ENCODE data around the gene EPB42. TPM values are rescaled to one million over a fixed set of nuclear protein-coding genes. Genes with fewer than 3 reads are reported as not detected.
"Not testable (repeated sequence)": the region's sequence is repeated elsewhere in the genome, so short reads cannot be mapped to it uniquely, and the experiment has no call there.

Gene EPB42
- total RNA-seq, 2 experiments from 2014 or later, result not detected

DNA sequence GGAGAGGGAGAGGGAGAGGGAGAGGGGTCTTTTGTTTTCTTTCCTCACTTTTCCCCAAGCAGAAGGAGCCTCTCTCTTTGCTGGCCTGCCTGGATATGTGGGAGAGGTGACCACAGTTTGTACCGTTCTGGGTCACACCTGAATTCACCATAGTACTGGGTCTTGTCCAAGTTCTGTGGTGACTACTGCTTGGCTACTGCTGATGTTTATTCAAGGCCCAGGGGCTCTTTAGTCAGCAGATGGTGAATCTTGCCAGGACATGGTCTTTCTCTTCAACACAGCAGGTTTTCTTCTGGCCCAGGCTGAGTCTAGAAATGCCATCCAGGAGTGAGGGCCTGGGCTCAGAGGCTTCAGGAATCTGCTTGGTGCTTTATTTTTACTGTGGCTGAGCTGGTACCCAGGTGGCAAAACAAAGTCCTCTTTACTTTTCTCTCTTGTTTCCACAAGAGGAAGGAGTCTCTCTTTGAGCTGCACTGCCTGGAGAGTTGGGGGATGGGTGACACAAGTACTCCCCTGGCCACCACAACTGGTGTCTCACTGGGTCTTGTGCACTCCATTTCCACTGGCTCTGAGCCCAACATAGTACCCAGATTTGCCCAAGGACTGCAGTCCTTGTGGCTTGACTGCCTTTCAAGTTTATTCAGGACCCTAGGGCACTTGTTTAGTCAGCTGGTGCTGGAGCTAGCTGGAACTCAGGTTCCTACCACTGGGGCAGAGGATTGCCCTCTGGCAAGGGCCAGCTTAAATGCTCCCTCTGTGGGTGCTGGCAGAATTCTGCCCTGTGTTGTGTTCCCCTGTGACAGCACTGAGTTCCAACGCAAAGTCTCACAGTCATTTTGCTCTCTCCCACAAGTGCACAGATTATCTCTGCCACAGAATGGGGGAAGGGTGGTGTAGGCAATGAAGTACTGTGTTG lies 52.4 kb downstream of the EPB42 start:
- intact Hi-C loops (cut with DNase I, micrococcal nuclease), result no loop called here
- Histone ChIP-seq H3K27me3 (ENCODE audit: control insufficient read depth in 1 of 2, insufficient read depth in 2 of 2, low read length in 2 of 2) (no peaks in the 10 kb centered on the region), H3K27ac (ENCODE audit: low read depth in 1 of 2, low read length in 2 of 2) (no peak overlapping the region), H3K9me3 (ENCODE audit: control insufficient read depth in 1 of 2, insufficient read depth in 1 of 2, low read length in 2 of 2) (peaks cover 0 to 8% of the 10 kb centered on the region in 2 experiments), H3K36me3 (ENCODE audit: insufficient read depth, low read length) (peaks cover 31% of the 10 kb centered on the region), H3K4me1 (ENCODE audit: insufficient read depth, low read length) (no peaks in the 10 kb centered on the region), H3K4me3 (ENCODE audit: low read length) (no peak overlapping the region)
- no peaks in the 10 kb centered on the region for H3K4me1 Mint-ChIP-seq (ENCODE audit: low read depth)
- POLR2A ChIA-PET, result no interaction called here
- CTCF ChIA-PET, result no interaction called here
- DNase-seq (no peak), ATAC-seq (ENCODE audit: poor library complexity) (no peak)
- H3K36me3 Mint-ChIP-seq (ENCODE audit: low read depth), result peaks cover 68% of the 10 kb centered on the region
- H3K27me3 Mint-ChIP-seq, result no peaks in the 10 kb centered on the region
- TF ChIP-seq, protein P1, sequence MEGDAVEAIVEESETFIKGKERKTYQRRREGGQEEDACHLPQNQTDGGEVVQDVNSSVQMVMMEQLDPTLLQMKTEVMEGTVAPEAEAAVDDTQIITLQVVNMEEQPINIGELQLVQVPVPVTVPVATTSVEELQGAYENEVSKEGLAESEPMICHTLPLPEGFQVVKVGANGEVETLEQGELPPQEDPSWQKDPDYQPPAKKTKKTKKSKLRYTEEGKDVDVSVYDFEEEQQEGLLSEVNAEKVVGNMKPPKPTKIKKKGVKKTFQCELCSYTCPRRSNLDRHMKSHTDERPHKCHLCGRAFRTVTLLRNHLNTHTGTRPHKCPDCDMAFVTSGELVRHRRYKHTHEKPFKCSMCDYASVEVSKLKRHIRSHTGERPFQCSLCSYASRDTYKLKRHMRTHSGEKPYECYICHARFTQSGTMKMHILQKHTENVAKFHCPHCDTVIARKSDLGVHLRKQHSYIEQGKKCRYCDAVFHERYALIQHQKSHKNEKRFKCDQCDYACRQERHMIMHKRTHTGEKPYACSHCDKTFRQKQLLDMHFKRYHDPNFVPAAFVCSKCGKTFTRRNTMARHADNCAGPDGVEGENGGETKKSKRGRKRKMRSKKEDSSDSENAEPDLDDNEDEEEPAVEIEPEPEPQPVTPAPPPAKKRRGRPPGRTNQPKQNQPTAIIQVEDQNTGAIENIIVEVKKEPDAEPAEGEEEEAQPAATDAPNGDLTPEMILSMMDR (IDR thresholded peaks at IDR 0.05), result no peak
- no peak overlapping the region for H3K4me3 Mint-ChIP-seq
- no peak overlapping the region for H3K27ac Mint-ChIP-seq
- peaks cover 3% of the 10 kb centered on the region for H3K9me3 Mint-ChIP-seq

DNA sequence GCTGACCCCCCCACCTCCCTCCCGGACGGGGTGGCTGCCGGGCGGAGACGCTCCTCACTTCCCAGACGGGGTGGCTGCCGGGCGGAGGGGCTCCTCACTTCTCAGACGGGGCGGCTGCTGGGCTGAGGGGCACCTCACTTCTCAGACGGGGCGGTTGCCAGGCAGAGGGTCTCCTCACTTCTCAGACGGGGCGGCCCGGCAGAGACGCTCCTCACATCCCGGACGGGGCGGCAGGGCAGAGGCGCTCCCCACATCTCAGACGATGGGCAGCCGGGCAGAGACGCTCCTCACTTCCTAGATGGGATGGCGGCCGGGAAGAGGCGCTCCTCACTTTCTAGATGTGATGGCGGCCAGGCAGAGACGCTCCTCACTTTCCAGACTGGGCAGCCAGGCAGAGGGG lies 53.6 kb downstream of the EPB42 start:
- H3K36me3 Mint-ChIP-seq (ENCODE audit: low read depth), result peaks cover 56% of the 10 kb centered on the region
- H3K4me3 ChIP-seq (ENCODE audit: low read length); H3K27ac ChIP-seq (ENCODE audit: low read depth in 1 of 2, low read length in 2 of 2); H3K9me3 ChIP-seq (ENCODE audit: control insufficient read depth in 1 of 2, insufficient read depth in 1 of 2, low read length in 2 of 2); CTCF ChIA-PET; H3K4me1 Mint-ChIP-seq (ENCODE audit: low read depth); POLR2A ChIA-PET; H3K4me3 Mint-ChIP-seq; DNase-seq; H3K27ac Mint-ChIP-seq; ATAC-seq (ENCODE audit: poor library complexity); H3K9me3 Mint-ChIP-seq; H3K4me1 ChIP-seq (ENCODE audit: insufficient read depth, low read length); H3K27me3 ChIP-seq (ENCODE audit: control insufficient read depth in 1 of 2, insufficient read depth in 2 of 2, low read length in 2 of 2); H3K27me3 Mint-ChIP-seq; intact Hi-C loops (cut with DNase I, micrococcal nuclease): not testable (repeated sequence)
- H3K36me3 ChIP-seq (ENCODE audit: insufficient read depth, low read length), result peaks cover 31% of the 10 kb centered on the region

DNA sequence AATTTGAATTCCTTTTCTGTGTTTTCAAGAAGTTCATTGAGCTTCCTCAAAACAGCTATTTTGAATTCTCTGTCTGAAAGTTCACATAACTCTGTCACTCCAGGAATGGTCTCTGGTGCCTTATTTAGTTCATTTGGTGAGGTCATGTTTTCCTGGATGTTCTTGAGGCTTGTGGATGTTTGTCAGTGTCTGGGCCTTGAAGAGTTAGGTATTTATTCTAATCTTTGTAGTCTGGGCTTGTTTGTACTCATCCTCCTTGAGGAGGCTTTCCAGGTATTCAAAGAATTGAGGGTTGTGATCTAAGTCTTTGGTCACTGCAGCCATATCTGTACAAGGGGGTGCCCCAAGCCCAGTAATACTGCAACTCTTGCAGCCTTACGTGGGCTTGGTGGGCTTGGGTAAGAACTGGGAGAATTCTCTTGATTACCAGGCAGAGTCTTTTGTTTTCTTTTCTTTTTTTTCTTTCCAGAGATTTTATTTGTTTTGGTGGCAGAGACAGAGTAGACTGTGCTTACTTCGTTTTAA lies 55.0 kb downstream of the EPB42 start:
- ChIA-PET POLR2A (no interaction called here), CTCF (no interaction called here)
- intact Hi-C loops (cut with DNase I, micrococcal nuclease), result no loop called here
- H3K4me1 ChIP-seq (ENCODE audit: insufficient read depth, low read length), result no peaks in the 10 kb centered on the region
- Mint-ChIP-seq H3K4me3 (no peak overlapping the region), H3K27ac (no peak overlapping the region), H3K27me3 (no peaks in the 10 kb centered on the region), H3K4me1 (ENCODE audit: low read depth) (no peaks in the 10 kb centered on the region), H3K36me3 (ENCODE audit: low read depth) (peaks cover 54% of the 10 kb centered on the region), H3K9me3 (peaks cover 3% of the 10 kb centered on the region)
- TF ChIP-seq, protein P1 (IDR thresholded peaks at IDR 0.05), result no peak
- no peak overlapping the region for H3K27ac ChIP-seq (ENCODE audit: low read depth in 1 of 2, low read length in 2 of 2)
- H3K4me3 ChIP-seq (ENCODE audit: low read length), result no peak overlapping the region
- H3K36me3 ChIP-seq (ENCODE audit: insufficient read depth, low read length), result peaks cover 35% of the 10 kb centered on the region
- DNase-seq (no peak), ATAC-seq (ENCODE audit: poor library complexity) (no peak)
- no peaks in the 10 kb centered on the region for H3K27me3 ChIP-seq (ENCODE audit: control insufficient read depth in 1 of 2, insufficient read depth in 2 of 2, low read length in 2 of 2)
- H3K9me3 ChIP-seq (ENCODE audit: control insufficient read depth in 1 of 2, insufficient read depth in 1 of 2, low read length in 2 of 2), result peaks cover 0 to under 1% of the 10 kb centered on the region in 2 experiments

All from CD4-positive, alpha-beta T cell (primary cell).